WI38 (cell line): ENCODE data around the gene INTS1.

Experiments
- H3K4me3 ChIP-seq: 2 replicates; pipeline ENCODE4 v1.5.1; 2011; ENCODE audit warnings: low read depth, mild to moderate bottlenecking, control low read depth, low read length
- CTCF ChIP-seq: IDR thresholded peaks from 2 replicates; pipeline ENCODE4 v1.5.1; 2012; ENCODE audit warnings: low read depth, mild to moderate bottlenecking, control low read depth, low read length

The INTS1 gene

GRCh38 chr7:1474736-1475135, 29.5 kb downstream of the INTS1 start:
- TF ChIP-seq CTCF = no peak
- no peak overlapping the region for H3K4me3 ChIP-seq

- no peak overlapping the region for H3K4me3 ChIP-seq
- peak; percentile 77 for TF ChIP-seq CTCF
These were observed 30.2 kb downstream of the INTS1 start for GRCh38 chr7:1473864-1474512.

- no peak overlapping the region for H3K4me3 ChIP-seq
These were observed 33.3 kb downstream of the INTS1 start for GRCh38 chr7:1470901-1471300.

GRCh38 chr7:1468643-1469298, 35.4 kb downstream of the INTS1 start:
- TF ChIP-seq CTCF = no peak
- no peak overlapping the region for H3K4me3 ChIP-seq

More at GRCh38 chr7:1470901-1471300, 33.3 kb downstream of the INTS1 start:
- no peak for TF ChIP-seq CTCF

- TF ChIP-seq CTCF = no peak
- no peak overlapping the region for H3K4me3 ChIP-seq
These were observed 36.0 kb downstream of the INTS1 start for GRCh38 chr7:1468203-1468602.

GRCh38 chr7:1466524-1467271, 37.5 kb downstream of the INTS1 start:
- TF ChIP-seq CTCF = no peak
- no peak overlapping the region for H3K4me3 ChIP-seq

GRCh38 chr7:1464694-1465093, 39.5 kb downstream of the INTS1 start:
- TF ChIP-seq CTCF = no peak
- H3K4me3 ChIP-seq = no peak overlapping the region
